Thyroid gland (tissue), 4 donors: ENCODE data around the gene MS4A6E.
"Not testable (repeated sequence)": the region's sequence is repeated elsewhere in the genome, so short reads cannot be mapped to it uniquely, and the experiment has no call there.

Source experiments
- POLR2A ChIP-seq, 2 donors: fragments of 450-650 bp; IDR thresholded peaks; one replicate each; pipeline ENCODE4 v1.6.1; 2017; ENCODE audit warnings: antibody characterized with exemption in 2 of 2, mild to moderate bottlenecking in 2 of 2, moderate library complexity in 1 of 2
- TF ChIP-seq, protein P1 (sequence below), 6 experiments: fragments of 200-600 bp in 3 of 6; fragments of 450-650 bp in 3 of 6; sonication (generic) in 3 of 6; IDR thresholded peaks; one replicate each; pipeline ENCODE4 v1.5.1; 2016 to 2019; ENCODE audit warnings: antibody characterized with exemption in 6 of 6, mild to moderate bottlenecking in 2 of 6, inconsistent platforms in 1 of 6, moderate library complexity in 1 of 6

DNA sequence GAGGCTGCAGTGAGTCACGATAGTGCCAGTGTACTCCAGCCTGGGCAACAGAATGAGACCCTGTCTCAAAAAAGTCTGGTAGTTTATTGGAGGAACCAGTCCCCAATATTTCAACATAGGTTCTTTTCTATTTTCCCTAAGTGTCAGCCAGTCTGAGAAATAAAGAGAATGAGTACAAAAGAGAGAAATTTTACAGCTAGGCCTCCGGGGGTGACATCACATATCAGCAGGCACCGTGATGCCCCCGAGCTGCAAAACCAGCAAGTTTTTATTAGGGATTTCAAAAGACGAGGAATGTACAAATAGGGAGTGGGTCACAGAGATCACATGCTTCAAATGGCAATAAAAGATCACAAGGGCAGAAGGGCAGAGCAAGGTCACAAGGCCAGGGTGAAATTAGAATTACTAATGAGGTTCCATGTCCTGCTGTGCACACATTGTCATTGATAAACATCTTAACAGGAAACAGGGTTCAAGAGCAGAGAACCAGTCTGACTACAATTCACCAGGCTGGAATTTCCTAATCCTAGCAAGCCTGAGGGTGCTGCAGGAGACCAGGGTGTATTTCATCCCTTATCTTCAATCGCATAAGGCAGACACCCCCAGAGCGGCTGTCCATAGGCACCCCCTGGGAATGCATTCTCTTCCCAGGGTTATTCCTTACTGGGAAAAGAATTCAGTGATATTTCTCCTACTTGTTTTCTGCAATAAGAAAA, 41.5 kb upstream of the MS4A6E start:
- TF ChIP-seq, protein P1, sequence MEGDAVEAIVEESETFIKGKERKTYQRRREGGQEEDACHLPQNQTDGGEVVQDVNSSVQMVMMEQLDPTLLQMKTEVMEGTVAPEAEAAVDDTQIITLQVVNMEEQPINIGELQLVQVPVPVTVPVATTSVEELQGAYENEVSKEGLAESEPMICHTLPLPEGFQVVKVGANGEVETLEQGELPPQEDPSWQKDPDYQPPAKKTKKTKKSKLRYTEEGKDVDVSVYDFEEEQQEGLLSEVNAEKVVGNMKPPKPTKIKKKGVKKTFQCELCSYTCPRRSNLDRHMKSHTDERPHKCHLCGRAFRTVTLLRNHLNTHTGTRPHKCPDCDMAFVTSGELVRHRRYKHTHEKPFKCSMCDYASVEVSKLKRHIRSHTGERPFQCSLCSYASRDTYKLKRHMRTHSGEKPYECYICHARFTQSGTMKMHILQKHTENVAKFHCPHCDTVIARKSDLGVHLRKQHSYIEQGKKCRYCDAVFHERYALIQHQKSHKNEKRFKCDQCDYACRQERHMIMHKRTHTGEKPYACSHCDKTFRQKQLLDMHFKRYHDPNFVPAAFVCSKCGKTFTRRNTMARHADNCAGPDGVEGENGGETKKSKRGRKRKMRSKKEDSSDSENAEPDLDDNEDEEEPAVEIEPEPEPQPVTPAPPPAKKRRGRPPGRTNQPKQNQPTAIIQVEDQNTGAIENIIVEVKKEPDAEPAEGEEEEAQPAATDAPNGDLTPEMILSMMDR (IDR thresholded peaks at IDR 0.05), result not testable (repeated sequence)
- not testable (repeated sequence) for TF ChIP-seq POLR2A (IDR thresholded peaks at IDR 0.05)
